HG03460 (cell line): Measurements from ENCODE around the gene KIF9.
"Not testable (repeated sequence)": the region's sequence is repeated elsewhere in the genome, so short reads cannot be mapped to it uniquely, and the experiment has no call there.

Experiments
- ATAC-seq: cut with Tn5 transposase; IDR thresholded peaks from one replicate; pipeline ENCODE4 v1.9.1; 2021; ENCODE audit not compliant: unreplicated experiment

The KIF9 gene

GRCh38 chr3:47256331-47256730 lies 26.3 kb downstream of the KIF9 start:
- ATAC-seq, result not testable (repeated sequence)

- no peak for ATAC-seq
Observed at GRCh38 chr3:47251689-47252088, 30.9 kb downstream of the KIF9 start.

GRCh38 chr3:47251085-47251484 lies 31.5 kb downstream of the KIF9 start:
- ATAC-seq, result not testable (repeated sequence)

- ATAC-seq, result no peak
Observed at GRCh38 chr3:47250309-47251060, 32.1 kb downstream of the KIF9 start.

GRCh38 chr3:47247131-47248064 lies 35.2 kb downstream of the KIF9 start:
- no peak for ATAC-seq

GRCh38 chr3:47245271-47245670 lies 37.3 kb downstream of the KIF9 start:
- ATAC-seq, result no peak

- ATAC-seq, result no peak
Observed at GRCh38 chr3:47244531-47245100, 38.0 kb downstream of the KIF9 start.

- no peak for ATAC-seq
Observed at GRCh38 chr3:47243419-47244147, 39.0 kb downstream of the KIF9 start.

GRCh38 chr3:47239929-47240328 lies 42.7 kb downstream of the KIF9 start:
- ATAC-seq, result no peak

- ATAC-seq, result no peak
Observed at GRCh38 chr3:47238017-47238416, 44.6 kb downstream of the KIF9 start.

GRCh38 chr3:47228088-47228487 lies 54.5 kb downstream of the KIF9 start:
- ATAC-seq, result peak; percentile 57

- ATAC-seq, result peak; percentile 55
Observed at GRCh38 chr3:47227678-47228077, 54.9 kb downstream of the KIF9 start.

- no peak for ATAC-seq
Observed at GRCh38 chr3:47225310-47225906, 57.2 kb downstream of the KIF9 start.

GRCh38 chr3:47223755-47224154 lies 58.8 kb downstream of the KIF9 start:
- no peak for ATAC-seq

GRCh38 chr3:47221798-47222197 lies 60.8 kb downstream of the KIF9 start:
- no peak for ATAC-seq

GRCh38 chr3:47210863-47211405 lies 71.7 kb downstream of the KIF9 start:
- no peak for ATAC-seq

- not testable (repeated sequence) for ATAC-seq
Observed at GRCh38 chr3:47206022-47206421, 76.6 kb downstream of the KIF9 start.

GRCh38 chr3:47204875-47205274 lies 77.7 kb downstream of the KIF9 start:
- ATAC-seq, result no peak

- ATAC-seq, result no peak
Observed at GRCh38 chr3:47202542-47202941, 80.1 kb downstream of the KIF9 start.

- no peak for ATAC-seq
Observed at GRCh38 chr3:47197287-47197686, 85.3 kb downstream of the KIF9 start.
